Right atrium auricular region (tissue), 2 donors: ENCODE measurements around the gene FREM2. TPM values are rescaled to one million over a fixed set of nuclear protein-coding genes. Genes with fewer than 3 reads are reported as not detected.

Source experiments
- DNase-seq: peaks from one replicate; pipeline ENCODE4 v3.0.0-alpha.2; 2019; ENCODE audit warnings: low spot score
- H3K27ac ChIP-seq, 2 donors: fragments of 200-600 bp; sonication (generic); 1 replicate in 1 of 2; 2 replicates in 1 of 2; pipeline ENCODE4 v1.5.1; 2016 to 2019
- H3K27me3 ChIP-seq, 2 donors: fragments of 200-600 bp; sonication (generic); one replicate each; pipeline versions ENCODE4 v1.5.1 to v1.6.0; 2017 to 2019
- H3K36me3 ChIP-seq: fragments of 200-600 bp; sonication (generic); one replicate; pipeline ENCODE4 v1.5.1; 2016
- H3K4me1 ChIP-seq, 2 donors: fragments of 200-600 bp; sonication (generic); one replicate each; pipeline versions ENCODE4 v1.5.1 to v1.6.0; 2017 to 2019
- H3K4me3 ChIP-seq, 2 donors: fragments of 200-600 bp; sonication (generic); 1 replicate in 1 of 2; 2 replicates in 1 of 2; pipeline ENCODE4 v1.5.1; 2017 to 2019; ENCODE audit warnings: mild to moderate bottlenecking in 1 of 2, moderate library complexity in 1 of 2
- H3K9me3 ChIP-seq, 2 donors: fragments of 200-600 bp; sonication (generic); one replicate each; pipeline ENCODE4 v1.5.1; 2019
- CTCF ChIP-seq, 2 donors: fragments of 200-600 bp; sonication (generic); IDR thresholded peaks; one replicate each; pipeline ENCODE4 v1.5.1; 2019; ENCODE audit warnings: antibody characterized with exemption in 2 of 2
- total RNA-seq, 2 donors: library from RNA; depleted of rRNA; stranded (reverse); fragments of >200 nt; gene quantifications; one replicate each; pipeline ENCODE4 v1.1.0, GENCODE V29; 2016

The FREM2 gene
- total RNA-seq, 2 donors from 2014 or later: 0.20 TPM; not detected in 1

- no peaks in the 10 kb centered on the region for H3K27me3 ChIP-seq
- H3K27ac ChIP-seq: no peak overlapping the region
- H3K36me3 ChIP-seq: no peaks in the 10 kb centered on the region
- DNase-seq: no peak
- H3K9me3 ChIP-seq: no peaks in the 10 kb centered on the region
- no peaks in the 10 kb centered on the region for H3K4me1 ChIP-seq
- no peak overlapping the region for H3K4me3 ChIP-seq
- no peak for TF ChIP-seq CTCF (IDR thresholded peaks at IDR 0.05)
Observed at GRCh38 chr13:38781539-38781938, 94.7 kb downstream of the FREM2 start.

- TF ChIP-seq CTCF (IDR thresholded peaks at IDR 0.05): no peak
- H3K36me3 ChIP-seq: no peaks in the 10 kb centered on the region
- H3K4me1 ChIP-seq: no peaks in the 10 kb centered on the region
- no peaks in the 10 kb centered on the region for H3K27me3 ChIP-seq
- DNase-seq: no peak
- no peak overlapping the region for H3K4me3 ChIP-seq
- H3K9me3 ChIP-seq: no peaks in the 10 kb centered on the region
- H3K27ac ChIP-seq: no peak overlapping the region
Observed at GRCh38 chr13:38784036-38784880, 97.4 kb downstream of the FREM2 start.

- H3K27me3 ChIP-seq: no peaks in the 10 kb centered on the region
- no peak for TF ChIP-seq CTCF (IDR thresholded peaks at IDR 0.05)
- H3K4me3 ChIP-seq: no peak overlapping the region
- H3K9me3 ChIP-seq: no peaks in the 10 kb centered on the region
- H3K27ac ChIP-seq: no peak overlapping the region
- no peaks in the 10 kb centered on the region for H3K36me3 ChIP-seq
- no peaks in the 10 kb centered on the region for H3K4me1 ChIP-seq
- DNase-seq: no peak
Observed at GRCh38 chr13:38785042-38785441, 98.2 kb downstream of the FREM2 start.

GRCh38 chr13:38785490-38785889 is 98.6 kb downstream of the FREM2 start:
- Histone ChIP-seq H3K27ac (no peak overlapping the region), H3K4me3 (no peak overlapping the region), H3K4me1 (no peaks in the 10 kb centered on the region), H3K27me3 (no peaks in the 10 kb centered on the region), H3K36me3 (no peaks in the 10 kb centered on the region), H3K9me3 (no peaks in the 10 kb centered on the region)
- DNase-seq: no peak
- TF ChIP-seq CTCF (IDR thresholded peaks at IDR 0.05): no peak

- no peaks in the 10 kb centered on the region for H3K9me3 ChIP-seq
- H3K27ac ChIP-seq: no peak overlapping the region
- DNase-seq: no peak
- TF ChIP-seq CTCF (IDR thresholded peaks at IDR 0.05): no peak
- no peak overlapping the region for H3K4me3 ChIP-seq
- no peaks in the 10 kb centered on the region for H3K27me3 ChIP-seq
- no peaks in the 10 kb centered on the region for H3K36me3 ChIP-seq
- H3K4me1 ChIP-seq: no peaks in the 10 kb centered on the region
Observed at GRCh38 chr13:38787550-38787949, 100.7 kb downstream of the FREM2 start.

- no peak overlapping the region for H3K27ac ChIP-seq
- peaks cover 0 to 7% of the 10 kb centered on the region in 2 donors for H3K9me3 ChIP-seq
- TF ChIP-seq CTCF (IDR thresholded peaks at IDR 0.05): no peak
- no peaks in the 10 kb centered on the region for H3K36me3 ChIP-seq
- no peaks in the 10 kb centered on the region for H3K27me3 ChIP-seq
- DNase-seq: no peak
- H3K4me1 ChIP-seq: no peaks in the 10 kb centered on the region
- H3K4me3 ChIP-seq: no peak overlapping the region
Observed at GRCh38 chr13:38796890-38797289, 110.0 kb downstream of the FREM2 start.
